GM13977 (cell line): ENCODE measurements around the gene LHX2.

Experiments
- DNase-seq: peaks from one replicate; pipeline ENCODE4 v3.0.0; 2012; ENCODE audit warnings: low spot score
- CTCF ChIP-seq: IDR thresholded peaks from 2 replicates; pipeline ENCODE4 v1.5.1; 2012; ENCODE audit warnings: mild to moderate bottlenecking, control low read depth; ENCODE audit not compliant: insufficient read depth; ENCODE audit errors: extremely low read depth, missing control alignments
- in situ Hi-C: fragments of 300-500 bp; cut with MboI; formaldehyde crosslinking; loops from one replicate; pipeline ENCODE4 v1.12.0; 2022; ENCODE audit warnings: low sequenced_read_pairs, low pct_unique_long_range_greater_than_20kb, mixed read lengths, inconsistent platforms; ENCODE audit not compliant: unreplicated experiment

The LHX2 gene

GRCh38 chr9:124075761-124076160, 64.2 kb downstream of the LHX2 start:
- in situ Hi-C loops, result no loop called here
- no peak for TF ChIP-seq CTCF
- DNase-seq, result no peak

- in situ Hi-C loops, result no loop called here
- TF ChIP-seq CTCF, result no peak
- no peak for DNase-seq
Measured at GRCh38 chr9:124077915-124078572, 66.5 kb downstream of the LHX2 start.

- TF ChIP-seq CTCF, result no peak
- in situ Hi-C loops, result no loop called here
- DNase-seq, result no peak
Measured at GRCh38 chr9:124078641-124079040, 67.1 kb downstream of the LHX2 start.

- in situ Hi-C loops, result no loop called here
- TF ChIP-seq CTCF, result no peak
- DNase-seq, result no peak
Measured at GRCh38 chr9:124079176-124079925, 67.8 kb downstream of the LHX2 start.

- in situ Hi-C loops, result no loop called here
Measured at GRCh38 chr9:124082622-124083021, 71.1 kb downstream of the LHX2 start.

More at GRCh38 chr9:124082622-124083021, 71.1 kb downstream of the LHX2 start:
- DNase-seq, result no peak
- TF ChIP-seq CTCF, result no peak
